BE2C (cell line): ENCODE data around the gene ATP2C2.

Experiments
- DNase-seq: peaks from one replicate; pipeline ENCODE4 v3.0.0-alpha.2; 2020
- H3K27me3 ChIP-seq: fragments of 250-450 bp; sonication (Bioruptor Pico); 2 replicates; pipeline ENCODE4 v1.5.1; 2020; ENCODE audit warnings: mild to moderate bottlenecking
- H3K36me3 ChIP-seq: fragments of 250-450 bp; sonication (Bioruptor Pico); 2 replicates; pipeline ENCODE4 v1.5.1; 2020; ENCODE audit warnings: mild to moderate bottlenecking
- H3K4me1 ChIP-seq: fragments of 250-450 bp; sonication (Bioruptor Pico); 2 replicates; pipeline ENCODE4 v1.5.1; 2020
- H3K4me3 ChIP-seq: 2 replicates; pipeline ENCODE4 v1.5.1; 2011; ENCODE audit warnings: low read depth, low read length
- H3K9me3 ChIP-seq: fragments of 250-450 bp; sonication (Bioruptor Pico); 2 replicates; pipeline ENCODE4 v1.5.1; 2020
- CTCF ChIP-seq: IDR thresholded peaks from 2 replicates; pipeline ENCODE4 v1.5.1; 2012; ENCODE audit warnings: mild to moderate bottlenecking, low read depth, low read length

The ATP2C2 gene

GRCh38 chr16:84444476-84444875 lies 76.1 kb downstream of the ATP2C2 start:
- DNase-seq = no peak
- no peak for TF ChIP-seq CTCF
- Histone ChIP-seq H3K9me3 (no peaks in the 10 kb centered on the region), H3K36me3 (no peaks in the 10 kb centered on the region), H3K4me1 (no peaks in the 10 kb centered on the region), H3K27me3 (peaks cover 68% of the 10 kb centered on the region), H3K4me3 (no peak overlapping the region)

DNA sequence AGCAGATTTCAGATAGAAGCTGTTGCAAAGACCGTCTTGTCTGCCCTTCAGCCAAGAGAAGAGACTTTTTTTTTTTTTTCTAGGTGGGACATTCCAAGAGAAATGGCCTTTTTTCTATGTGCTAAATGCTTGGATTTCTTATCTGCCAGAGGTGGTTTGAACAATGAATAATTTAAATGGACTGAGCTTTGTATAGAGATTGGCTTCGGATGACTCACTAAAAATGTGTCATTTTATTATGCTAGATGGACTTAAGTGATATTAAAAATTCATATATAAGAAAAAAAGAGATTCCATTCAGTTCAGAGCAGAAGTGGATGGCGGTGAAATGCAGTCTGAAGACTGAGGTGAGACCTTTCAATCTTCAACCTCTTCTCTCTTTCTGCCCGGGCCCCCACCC lies 77.7 kb downstream of the ATP2C2 start:
- Histone ChIP-seq H3K36me3 (no peaks in the 10 kb centered on the region), H3K4me3 (no peak overlapping the region), H3K4me1 (no peaks in the 10 kb centered on the region), H3K27me3 (peaks cover 55% of the 10 kb centered on the region), H3K9me3 (no peaks in the 10 kb centered on the region)
- no peak for TF ChIP-seq CTCF
- DNase-seq = no peak

GRCh38 chr16:84446596-84447392 lies 78.5 kb downstream of the ATP2C2 start:
- no peaks in the 10 kb centered on the region for H3K9me3 ChIP-seq
- H3K36me3 ChIP-seq = no peaks in the 10 kb centered on the region
- H3K4me3 ChIP-seq = no peak overlapping the region
- H3K4me1 ChIP-seq = no peaks in the 10 kb centered on the region
- TF ChIP-seq CTCF = no peak
- H3K27me3 ChIP-seq = peaks cover 51% of the 10 kb centered on the region
- no peak for DNase-seq

DNA sequence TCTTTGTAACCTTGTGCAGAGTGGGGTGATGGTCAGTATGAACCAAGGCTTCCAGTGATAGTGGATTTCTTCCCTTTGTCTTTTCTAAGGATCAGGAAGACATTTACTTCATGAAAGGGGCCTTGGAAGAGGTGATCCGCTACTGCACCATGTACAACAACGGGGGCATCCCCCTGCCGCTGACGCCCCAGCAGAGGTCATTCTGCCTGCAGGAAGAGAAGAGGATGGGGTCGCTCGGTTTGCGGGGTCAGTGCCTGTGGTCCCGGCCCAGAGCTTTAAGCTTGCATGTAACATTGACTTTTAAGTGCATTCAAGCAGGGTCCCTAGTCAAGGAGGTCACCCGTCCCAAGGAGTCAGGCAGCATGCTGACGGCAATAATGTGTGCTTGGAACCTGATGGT lies 80.1 kb downstream of the ATP2C2 start:
- no peak for DNase-seq
- H3K27me3 ChIP-seq = peaks cover 40% of the 10 kb centered on the region
- H3K4me1 ChIP-seq = no peaks in the 10 kb centered on the region
- no peaks in the 10 kb centered on the region for H3K9me3 ChIP-seq
- H3K36me3 ChIP-seq = no peaks in the 10 kb centered on the region
- no peak for TF ChIP-seq CTCF
- H3K4me3 ChIP-seq = no peak overlapping the region

- no peak for DNase-seq
- H3K27me3 ChIP-seq = peaks cover 32% of the 10 kb centered on the region
- H3K4me3 ChIP-seq = no peak overlapping the region
- no peaks in the 10 kb centered on the region for H3K4me1 ChIP-seq
- TF ChIP-seq CTCF = no peak
- H3K9me3 ChIP-seq = no peaks in the 10 kb centered on the region
- no peaks in the 10 kb centered on the region for H3K36me3 ChIP-seq
These were observed 81.1 kb downstream of the ATP2C2 start for GRCh38 chr16:84449156-84450140.
